Measurements from ENCODE around the gene GTF3A.

DNA sequence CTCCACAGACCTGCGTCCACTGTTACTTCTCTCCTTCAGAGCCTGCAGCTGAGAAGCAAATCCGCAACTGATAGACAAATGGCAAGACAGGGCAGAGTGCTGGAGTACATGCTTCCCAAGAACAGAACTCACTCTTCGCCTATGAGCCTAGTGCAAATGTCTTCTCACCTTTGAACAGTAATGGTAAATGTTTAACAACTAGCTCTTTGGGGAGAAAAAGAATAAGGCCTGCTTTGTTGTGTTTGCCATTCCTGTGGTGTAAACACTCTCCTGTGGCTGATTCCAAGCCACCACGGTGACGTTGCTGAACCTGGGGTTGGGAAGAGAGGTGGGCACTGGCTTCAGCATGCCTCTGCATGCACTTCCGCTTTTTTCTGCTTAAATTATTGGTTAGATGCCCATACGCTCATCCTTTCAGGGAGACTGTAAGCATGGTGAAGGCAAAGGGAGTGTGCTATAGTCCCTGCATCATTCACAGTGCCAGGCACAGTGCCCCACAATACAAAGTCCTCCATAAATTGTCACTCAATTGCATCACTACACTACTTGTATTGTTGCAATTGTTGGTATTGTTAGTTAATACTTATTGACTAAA is 28.1 kb upstream of the GTF3A start:
- no peak for TF ChIP-seq POLR2A (IDR thresholded peaks at IDR 0.05; ENCODE audit: extremely low read depth, insufficient read length)
- TF ChIP-seq, protein P1, sequence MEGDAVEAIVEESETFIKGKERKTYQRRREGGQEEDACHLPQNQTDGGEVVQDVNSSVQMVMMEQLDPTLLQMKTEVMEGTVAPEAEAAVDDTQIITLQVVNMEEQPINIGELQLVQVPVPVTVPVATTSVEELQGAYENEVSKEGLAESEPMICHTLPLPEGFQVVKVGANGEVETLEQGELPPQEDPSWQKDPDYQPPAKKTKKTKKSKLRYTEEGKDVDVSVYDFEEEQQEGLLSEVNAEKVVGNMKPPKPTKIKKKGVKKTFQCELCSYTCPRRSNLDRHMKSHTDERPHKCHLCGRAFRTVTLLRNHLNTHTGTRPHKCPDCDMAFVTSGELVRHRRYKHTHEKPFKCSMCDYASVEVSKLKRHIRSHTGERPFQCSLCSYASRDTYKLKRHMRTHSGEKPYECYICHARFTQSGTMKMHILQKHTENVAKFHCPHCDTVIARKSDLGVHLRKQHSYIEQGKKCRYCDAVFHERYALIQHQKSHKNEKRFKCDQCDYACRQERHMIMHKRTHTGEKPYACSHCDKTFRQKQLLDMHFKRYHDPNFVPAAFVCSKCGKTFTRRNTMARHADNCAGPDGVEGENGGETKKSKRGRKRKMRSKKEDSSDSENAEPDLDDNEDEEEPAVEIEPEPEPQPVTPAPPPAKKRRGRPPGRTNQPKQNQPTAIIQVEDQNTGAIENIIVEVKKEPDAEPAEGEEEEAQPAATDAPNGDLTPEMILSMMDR (IDR thresholded peaks at IDR 0.05; ENCODE audit: low read depth, low read length), result no peak
